ENCODE results near the gene ZP2.

GRCh38 chr16:21175397-21175796 lies 36.0 kb downstream of the ZP2 start:
- TF ChIP-seq PATZ1 (CRISPR knock-in tag; IDR thresholded peaks at IDR 0.05; ENCODE audit: borderline replicate concordance) (no peak), ZFP3 (CRISPR knock-in tag; IDR thresholded peaks at IDR 0.05) (no peak), RARB (CRISPR knock-in tag; IDR thresholded peaks at IDR 0.05) (no peak), TOX (CRISPR knock-in tag; IDR thresholded peaks at IDR 0.05; ENCODE audit: borderline replicate concordance) (no peak), ISL1 (CRISPR knock-in tag; IDR thresholded peaks at IDR 0.05) (no peak), CSRNP3 (CRISPR knock-in tag; IDR thresholded peaks at IDR 0.05) (no peak), CREB5 (CRISPR knock-in tag; IDR thresholded peaks at IDR 0.05; ENCODE audit: low read depth) (no peak)
